Limb (tissue), 2 donors: ENCODE data around the gene KRT78.
A peak's percentile ranks its signal among the peaks of the same experiment; 100 is the strongest.
"Not testable (repeated sequence)": the region's sequence is repeated elsewhere in the genome, so short reads cannot be mapped to it uniquely, and the experiment has no call there.

Experiments
- DNase-seq, 2 donors: peaks; one replicate each; pipeline ENCODE4 v3.0.0-alpha.2; 2016; ENCODE audit errors: extremely low spot score in 2 of 2

KRT78 gene

DNA sequence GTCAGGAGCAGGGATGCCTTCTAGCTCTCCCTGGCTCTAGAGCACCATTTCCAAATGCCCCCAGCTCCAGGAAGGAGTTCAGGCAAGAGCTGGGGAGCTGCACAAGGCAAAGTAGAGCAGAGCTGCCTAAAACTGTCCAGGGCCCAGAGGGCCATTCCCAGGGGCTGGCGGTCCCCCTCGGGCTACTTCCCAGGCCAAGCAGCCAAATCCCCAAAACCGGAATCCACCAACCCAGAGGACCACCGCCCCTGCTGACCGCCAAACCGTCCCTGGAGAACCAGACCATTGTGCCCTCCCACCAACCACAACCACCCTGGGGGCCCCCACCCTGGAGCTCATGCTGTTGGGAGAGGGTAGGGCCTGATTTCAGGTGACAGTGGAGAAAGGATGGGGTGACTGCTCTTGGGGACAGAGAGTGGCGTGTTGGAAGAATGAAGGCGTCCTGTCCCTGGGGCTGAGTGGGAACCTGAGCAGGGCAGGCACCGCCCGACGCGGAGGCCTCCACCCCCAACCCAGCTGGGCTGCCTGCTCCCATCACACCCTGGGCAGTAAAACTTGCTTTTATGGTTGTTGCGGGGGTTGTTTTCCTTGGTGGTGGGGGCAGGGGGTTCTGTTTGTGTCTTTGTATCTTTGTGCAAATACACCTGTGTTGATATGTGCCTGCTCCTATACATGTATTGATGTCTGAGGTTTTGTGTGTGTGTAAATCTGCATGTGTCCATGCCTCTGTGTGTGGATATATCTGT, 24.0 kb upstream of the KRT78 start:
- DNase-seq = no peak

DNA sequence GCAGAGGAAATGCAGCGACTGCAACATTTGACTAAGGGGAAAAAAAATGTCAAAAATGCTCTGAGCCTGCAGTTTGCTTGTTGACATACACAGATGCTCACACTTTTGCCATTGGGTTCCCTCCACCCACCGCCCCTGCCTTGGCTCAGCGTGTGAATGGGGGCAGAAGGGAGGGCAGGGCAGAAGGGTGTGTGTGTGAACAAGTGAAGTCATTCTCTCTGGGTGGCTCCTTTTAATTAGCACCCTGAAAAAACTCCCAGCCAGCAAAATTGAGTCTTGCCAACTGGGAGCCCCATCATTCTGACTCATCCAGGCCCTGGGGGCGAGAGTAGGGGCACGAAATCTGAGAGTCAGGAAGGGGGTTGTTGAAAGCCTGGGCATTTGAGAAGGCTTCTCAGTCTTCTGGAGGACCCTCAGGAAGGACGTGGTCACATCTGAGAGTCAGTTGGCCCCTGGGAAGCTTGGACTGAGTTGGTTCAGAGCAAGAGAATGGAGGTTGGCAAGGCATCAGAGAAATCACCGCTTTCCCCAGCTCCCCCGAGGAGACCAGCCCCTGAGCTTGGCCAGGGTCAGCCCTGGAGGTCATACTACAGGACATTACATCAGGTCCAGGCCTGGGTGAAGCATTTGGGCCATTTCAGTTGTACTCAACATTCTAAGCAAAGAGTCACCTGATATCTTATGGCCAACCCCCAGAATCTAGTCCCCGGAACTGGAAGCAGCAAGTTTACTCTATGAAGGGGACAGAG, 22.7 kb upstream of the KRT78 start:
- no peak for DNase-seq

DNA sequence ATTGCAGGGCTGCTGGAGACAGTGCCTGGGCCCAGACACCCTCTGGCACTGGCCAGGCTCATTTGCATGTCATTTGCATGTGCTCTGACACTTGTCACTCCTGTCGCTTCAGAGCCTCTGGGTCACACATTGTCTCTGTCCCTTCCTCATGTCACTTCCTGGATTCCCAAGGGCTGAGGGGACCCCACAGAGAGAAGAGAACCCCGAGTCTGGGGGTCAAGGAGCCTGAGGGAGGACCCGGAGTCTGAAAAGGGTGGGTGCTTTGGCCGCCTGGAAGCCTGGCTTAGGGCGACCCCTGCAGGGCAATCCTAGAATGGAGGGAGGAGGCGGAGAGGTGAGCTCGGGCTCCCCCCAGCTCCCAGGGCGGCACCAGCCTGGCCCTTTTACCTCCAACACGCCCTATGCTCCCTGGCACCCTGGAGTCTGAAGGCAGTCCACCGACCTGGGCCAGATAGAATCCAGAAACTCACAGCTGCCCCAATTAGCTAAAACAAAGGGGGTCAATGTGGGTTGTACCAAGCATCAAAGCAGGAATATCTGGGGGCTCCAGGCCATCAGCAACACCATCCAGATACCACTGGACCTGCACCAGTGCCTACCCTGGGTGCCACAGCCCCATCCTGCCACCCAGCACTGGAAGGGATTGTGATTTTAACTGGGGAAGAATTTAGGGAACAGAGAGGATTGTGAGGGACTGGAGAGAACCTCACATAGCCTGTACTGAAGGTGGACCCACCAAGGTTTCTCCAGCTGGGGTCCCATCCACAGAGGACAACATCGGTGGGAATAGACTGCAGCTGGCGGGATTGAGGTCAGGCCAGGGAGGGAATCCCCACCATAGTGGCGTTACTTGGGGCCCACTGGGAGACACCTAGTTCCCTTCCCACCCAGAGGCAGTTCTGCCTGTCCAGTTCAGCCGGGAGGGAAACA, 21.8 kb upstream of the KRT78 start:
- DNase-seq = peak in 1 of 2 donors; percentile 79

DNA sequence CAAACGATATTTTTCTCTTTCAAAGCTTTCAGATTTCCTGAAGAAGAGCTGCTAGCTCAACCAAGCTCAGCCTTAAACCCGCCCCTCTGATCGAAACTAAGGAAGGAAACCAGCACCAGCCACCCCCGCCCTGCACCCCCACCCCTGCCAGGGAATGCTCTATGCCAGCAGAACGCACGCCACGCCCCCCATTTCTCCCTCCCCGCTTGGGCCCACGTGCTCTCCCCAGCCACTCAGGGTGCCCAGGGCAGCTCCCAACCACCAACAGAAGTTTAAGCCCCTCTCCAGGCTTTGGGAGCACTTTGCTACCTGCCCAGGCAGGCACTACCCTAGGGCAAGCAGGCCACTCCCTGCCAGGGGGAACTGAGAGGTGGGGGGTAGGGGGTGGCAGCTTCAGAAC, 18.8 kb upstream of the KRT78 start:
- DNase-seq = no peak

DNA sequence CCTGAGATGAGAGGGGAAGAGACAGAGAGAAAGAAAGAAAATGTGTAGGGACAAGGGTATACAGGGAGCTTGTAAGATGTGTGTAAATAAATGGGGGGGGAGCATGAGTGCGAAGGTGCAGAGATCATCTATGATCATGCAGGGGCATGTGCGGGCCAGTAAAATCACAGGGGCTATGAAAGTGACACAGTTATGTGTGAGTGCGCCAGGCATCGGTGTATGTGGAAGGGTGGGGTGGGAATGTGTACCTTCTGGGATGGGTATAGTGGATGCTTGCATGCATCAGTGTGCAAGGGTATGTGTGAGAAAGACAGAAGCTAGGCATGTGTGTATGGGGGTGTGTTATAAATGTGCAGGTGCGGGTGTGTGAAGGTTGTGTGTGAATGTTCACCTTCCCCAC, 18.4 kb upstream of the KRT78 start:
- no peak for DNase-seq

DNA sequence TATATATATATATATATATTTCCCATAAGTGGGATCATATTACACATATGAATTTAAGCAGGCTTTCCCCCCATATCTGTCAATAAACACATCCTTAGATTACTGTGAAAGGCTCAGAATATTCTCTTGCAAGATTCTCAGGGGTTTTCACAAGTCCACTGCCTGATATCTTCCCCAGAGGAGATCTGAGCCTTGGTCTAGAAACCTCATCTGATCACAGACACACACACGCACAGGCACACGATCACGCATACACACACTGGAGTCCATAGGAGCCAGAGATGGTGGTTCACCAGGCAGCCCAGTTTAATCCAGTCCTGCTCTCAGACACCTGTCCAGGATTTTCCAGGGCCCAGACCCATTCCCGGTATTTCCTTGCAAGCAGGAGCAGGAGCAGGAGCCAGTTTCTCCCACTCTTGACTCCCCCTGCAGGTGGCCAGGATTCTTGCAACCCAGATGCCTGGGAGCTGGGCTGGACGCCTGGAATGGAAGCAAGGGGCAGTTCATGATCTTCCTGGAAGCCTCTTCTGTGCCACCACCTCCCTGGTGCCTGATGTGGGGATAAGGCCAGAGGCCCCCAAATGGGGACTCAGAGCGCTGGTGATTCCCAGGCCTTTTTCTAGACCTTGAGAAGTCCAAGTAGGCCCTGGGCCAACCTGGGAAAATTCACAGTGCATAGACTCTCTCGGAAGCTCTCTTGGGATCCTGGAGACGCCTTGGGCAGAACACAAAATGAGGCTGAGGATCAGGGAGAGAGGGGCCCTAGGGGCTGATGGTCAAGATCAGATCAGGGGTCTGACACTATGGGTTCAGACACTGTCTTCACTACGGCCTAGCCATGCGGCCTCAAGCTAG, 16.5 kb upstream of the KRT78 start:
- peak; percentile 72 to 83 for DNase-seq

DNA sequence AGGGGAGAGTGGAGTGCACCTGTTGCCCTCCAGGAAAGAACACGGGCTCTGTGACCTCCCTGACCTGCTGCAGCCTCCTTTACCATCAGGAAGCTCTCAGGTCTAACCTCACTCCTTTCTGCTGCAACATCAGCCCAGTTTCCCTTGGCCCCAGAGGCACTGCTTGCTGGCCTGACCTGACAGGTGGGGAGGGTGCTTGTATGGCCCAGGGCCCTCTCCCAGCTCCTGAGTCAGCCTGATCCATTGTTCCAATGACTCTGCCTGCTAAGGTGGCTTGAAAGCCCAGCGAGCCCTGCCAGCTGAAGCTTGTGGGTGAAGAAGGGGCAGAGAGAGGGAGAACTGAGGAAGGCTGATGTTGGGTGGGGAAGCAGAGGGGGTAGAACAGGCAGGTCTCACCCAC, 13.2 kb upstream of the KRT78 start:
- no peak for DNase-seq

DNA sequence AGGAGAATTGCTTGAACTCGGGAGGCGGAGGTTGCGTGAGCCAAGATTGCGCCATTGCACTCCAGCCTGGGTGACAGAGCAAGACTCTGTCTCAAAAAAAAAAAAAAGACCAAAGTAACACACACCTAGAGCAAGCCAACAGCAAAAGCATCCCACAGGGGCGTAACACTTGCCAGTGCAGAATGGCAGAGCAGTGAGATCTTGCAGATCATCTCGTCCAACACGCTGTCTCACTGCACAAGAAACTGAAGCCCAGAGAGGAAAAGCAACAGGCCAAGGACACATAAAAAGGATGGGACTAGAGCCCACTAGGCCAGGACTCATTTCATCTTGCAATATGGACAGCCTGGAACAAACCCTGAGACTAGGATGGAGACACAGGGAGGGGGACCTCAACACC, 12.7 kb upstream of the KRT78 start:
- no peak for DNase-seq

DNA sequence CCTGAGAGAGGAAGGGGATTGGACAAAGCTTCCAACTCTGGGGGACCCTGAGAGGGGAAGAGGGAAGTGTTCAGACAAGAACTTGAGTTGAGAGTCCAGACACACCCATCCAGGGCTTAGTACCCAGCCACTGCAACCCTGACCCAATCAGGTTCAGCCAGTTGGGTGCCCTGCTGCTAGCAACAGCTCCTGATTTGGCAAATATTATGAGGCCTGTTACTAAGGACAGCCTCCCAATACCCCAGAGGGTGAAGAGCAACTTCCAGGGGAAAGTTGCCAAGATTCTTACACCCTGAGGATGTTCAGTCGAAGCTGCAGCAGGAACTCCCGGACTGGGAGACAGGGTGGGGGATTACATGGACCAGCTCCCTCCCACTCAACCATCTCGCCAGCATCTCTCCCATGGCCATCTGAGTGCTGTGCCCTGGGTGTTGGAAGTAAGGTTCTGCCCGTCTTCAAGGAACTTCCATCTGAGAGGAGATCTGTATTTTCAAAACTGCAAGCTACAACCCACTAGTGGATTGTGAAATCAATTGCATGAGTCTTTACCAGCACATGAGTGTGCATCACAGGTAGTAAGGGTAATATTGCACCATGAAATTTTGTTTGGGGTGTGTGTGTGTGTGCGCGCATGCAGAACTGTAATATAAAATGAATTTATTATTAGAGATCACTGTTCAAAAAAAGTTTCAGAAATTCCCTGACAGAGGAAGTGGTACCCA, 11.5 kb upstream of the KRT78 start:
- DNase-seq = no peak

DNA sequence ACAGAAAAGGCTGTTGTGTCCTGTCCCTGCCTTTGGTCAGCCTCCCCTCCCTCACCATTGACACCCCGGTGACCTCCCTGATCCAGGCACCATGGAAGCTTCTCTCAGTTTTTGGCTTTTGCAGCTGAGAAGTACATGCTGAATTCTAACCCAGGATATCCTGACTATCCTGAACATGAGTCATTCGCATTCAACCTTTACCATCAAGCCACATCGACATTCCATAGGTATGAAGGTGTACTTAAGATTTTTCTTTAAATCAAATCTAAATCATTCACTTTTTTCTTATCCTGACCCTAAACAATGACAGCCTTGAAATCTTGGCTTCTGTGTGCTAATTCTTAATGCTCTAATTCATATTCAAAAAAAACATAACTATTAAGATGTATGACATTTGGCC, 8.7 kb upstream of the KRT78 start:
- no peak for DNase-seq

DNA sequence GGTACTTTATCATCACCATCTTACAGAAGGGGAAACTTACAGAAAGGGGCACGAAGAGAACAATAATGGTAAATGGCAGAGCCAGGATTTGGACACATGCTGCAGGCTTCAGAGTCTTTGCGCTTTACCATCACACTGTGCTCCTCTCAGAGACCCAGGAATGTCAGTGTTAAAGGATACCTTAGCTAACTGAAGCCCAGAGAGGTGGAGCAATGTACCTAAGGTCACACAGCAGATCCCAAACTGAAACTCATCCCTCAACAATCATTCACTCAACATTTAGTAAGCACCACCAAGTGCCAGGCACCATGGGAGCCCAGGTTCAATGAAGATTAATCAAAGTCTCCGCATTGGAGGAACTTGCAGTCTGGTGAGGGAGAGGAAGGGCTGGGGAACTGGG, 8.0 kb upstream of the KRT78 start:
- DNase-seq = no peak

DNA sequence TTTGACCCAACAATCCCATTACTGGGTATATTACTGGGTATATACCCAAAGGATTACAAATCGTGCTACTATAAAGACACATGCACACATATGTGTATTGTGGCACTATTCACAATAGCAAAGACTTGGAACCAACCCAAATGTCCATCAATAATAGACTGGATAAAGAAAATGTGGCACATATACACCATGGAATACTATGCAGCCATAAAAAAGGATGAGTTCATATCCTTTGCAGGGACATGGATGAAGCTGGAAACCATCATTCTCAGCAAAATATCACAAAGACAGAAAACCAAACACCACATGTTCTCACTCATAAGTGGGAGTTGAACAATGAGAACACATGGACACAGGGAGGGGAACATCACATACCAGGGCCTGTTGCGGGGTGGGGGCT, 7.3 kb upstream of the KRT78 start:
- DNase-seq = not testable (repeated sequence)

DNA sequence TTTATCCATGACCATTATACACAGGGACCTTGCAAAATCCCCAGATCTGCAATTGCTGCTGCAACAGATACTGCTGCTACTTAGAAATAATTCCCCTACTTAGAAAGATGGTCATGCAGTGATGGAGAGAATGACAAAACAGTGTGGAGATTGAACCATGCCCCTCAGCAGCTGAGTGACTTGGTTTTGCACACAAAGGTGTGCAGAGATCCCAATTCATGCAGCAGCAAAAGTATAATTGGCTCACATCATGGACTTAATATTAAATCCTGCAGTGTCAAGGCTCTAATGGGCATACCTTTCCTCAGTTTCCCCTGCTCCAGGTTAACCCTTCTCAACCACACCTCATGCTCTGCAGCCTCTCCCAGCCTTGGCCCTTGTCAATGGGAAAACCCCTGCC, 3.0 kb upstream of the KRT78 start:
- DNase-seq = no peak

DNA sequence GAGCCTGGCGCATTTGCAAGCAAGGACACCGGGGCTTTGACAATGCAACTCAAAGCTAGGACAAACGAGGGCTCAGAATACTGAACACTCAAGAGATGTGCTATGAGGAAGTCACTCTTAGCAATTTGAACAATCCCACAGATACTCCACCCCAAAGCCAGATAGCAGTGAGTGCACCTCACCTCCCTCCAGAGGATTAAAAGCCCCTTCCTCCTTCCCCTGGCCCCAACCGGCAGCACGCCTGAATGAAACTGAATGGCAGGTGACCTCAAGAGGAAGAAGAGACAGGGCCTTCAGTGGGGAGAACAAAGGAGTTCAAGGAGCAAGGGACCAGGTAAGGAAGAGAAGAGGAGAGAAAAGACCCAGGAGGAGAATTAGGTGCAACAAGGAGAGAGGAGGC, 1.9 kb upstream of the KRT78 start:
- no peak for DNase-seq

DNA sequence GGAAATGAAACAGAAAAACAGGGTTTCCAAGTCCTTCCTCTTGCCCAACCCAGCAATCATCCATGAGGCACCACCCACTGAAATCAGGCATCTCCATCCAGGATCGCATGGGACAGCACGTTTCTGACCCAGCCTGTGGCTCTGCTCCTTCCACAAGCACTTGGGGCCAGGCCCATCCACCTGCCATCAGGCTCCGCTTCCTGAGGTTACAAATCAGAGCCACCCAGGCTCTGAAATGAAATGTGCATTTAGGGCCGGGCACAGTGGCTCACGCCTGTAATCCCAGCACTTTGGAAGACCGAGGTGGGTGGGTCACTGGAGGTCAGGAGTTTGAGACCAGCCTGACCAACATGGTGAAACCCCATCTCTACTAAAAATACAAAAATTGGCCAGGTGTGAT, 717 bp upstream of the KRT78 start:
- DNase-seq = no peak

DNA sequence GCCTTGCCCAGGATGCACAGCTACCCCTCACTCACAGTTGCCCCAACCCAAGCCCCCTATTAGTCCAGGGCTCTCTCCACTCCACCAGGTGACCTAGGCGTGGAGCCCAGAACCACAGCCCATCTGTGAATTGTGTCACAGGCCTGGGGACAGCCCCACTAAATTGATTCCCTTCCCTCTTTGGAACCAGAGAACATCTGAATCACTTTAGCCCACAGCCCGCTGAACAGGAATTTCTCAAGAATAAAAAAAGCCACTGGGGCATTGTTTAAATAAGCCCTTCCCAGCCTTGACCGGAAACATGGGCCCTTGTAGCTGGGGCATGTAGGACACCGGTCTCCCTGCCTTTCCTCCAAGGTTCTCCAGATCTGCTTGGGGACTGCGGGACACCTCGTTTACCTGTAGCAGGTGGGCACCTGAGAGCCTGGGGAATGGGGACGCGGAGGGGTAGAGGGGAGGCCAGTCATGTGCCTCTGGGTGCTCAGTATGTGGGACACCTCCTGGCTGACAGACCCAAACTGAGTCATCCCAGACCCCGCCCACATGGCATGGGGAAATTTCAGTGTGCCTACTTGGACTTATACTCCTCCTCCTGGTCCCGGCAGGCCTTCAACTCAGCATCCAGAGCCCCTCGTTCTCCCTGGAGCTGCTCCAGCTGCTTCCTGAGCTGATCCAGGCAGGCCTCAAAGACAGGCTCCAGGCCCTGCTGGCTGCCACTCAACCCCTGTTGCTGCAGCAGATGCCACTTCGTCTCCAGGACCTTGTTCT, 1.3 kb downstream of the KRT78 start:
- DNase-seq = no peak

DNA sequence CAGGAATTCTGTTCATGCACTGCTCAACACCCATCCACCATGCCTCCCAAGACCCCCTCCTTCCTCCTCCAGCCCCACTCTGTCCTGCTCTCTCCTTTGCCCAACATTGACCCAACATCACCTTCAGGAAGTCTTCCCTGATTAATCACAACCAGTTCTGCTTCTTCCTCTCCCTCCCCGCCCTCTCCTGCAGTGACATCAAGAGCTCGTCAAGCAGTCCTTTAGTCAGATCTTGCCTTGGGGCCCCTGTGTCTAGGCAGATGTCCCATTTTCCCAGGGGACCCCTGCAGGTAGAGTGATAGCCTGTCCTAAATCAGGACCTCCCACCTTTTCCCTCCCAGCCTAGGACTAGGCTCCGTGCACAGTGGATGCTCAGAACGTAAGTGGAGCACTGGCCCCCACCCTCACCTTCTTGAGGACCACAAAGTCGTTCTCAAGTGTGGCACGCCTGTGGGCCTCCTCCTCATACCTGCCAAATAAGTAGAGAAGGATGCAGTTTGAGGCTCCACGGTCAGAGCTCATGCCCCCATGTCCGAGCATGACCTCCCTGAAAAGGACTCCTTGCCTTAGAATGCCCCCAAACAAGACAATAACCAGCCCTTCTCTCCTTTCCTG, 2.3 kb downstream of the KRT78 start:
- DNase-seq = no peak

DNA sequence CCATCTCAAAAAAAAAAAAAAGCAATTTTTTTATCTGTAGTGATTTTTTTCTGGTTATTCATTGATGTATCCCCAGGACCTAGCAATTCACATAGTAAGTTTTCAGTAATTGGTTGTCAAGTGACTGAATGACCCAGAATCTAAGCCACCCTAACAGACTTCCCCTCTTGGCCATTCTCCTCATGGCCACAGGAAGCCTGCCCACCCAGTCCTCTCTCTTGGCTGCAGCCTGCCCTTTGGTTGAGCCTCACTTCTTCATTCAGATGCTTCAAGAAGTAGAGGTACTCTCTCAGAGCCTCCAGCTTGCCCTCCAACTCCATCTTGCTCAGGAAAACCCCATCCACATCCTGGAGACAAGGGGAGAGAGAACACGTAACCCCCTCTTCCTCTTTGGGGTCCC, 2.8 kb downstream of the KRT78 start:
- DNase-seq = no peak

DNA sequence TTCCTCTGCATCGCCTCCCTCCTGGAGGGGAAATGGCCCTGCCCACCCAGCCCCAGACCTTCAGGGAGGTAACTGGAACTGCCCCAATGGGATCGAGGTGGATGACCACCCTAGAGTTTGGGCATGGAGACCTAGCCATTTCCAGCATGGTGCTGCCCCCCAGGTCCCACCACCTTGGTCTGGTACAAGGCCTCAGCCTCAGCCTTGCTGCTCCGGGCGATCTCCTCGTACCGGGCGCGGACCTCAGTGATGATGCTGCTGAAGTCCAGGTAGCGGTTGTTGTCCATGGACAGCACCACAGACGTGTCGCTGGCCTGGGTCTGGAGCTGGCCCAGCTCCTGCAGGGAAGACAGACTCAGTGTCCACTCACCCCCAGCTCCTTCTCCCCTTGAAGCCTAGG, 4.4 kb downstream of the KRT78 start:
- no peak for DNase-seq
